ENCODE results near the gene C1orf198.

The C1orf198 gene

GRCh38 chr1:230791986-230792564 is 76.2 kb downstream of the C1orf198 start:
- no peaks in the 10 kb centered on the region for H3K27me3 ChIP-seq (ENCODE audit: insufficient read depth, low read length, poor library complexity, severe bottlenecking)
- no peaks in the 10 kb centered on the region for H4K20me1 ChIP-seq (ENCODE audit: insufficient read depth, low read length, poor library complexity, severe bottlenecking)
- H3K9ac ChIP-seq (ENCODE audit: low read depth, low read length, poor library complexity, severe bottlenecking) = no peak overlapping the region
- TF ChIP-seq CTCF (conservative IDR thresholded peaks at IDR 0.05; ENCODE audit: low read length) (no peak), EZH2phosphoT487 (IDR thresholded peaks at IDR 0.05; ENCODE audit: borderline replicate concordance) (no peak)
- no peak overlapping the region for H3K4me3 ChIP-seq (ENCODE audit: low read length, poor library complexity, severe bottlenecking)
- H3K9me2 ChIP-seq (replicated peaks; ENCODE audit: low read depth, low read length) = no peaks in the 10 kb centered on the region
- H3K36me3 ChIP-seq (ENCODE audit: insufficient read depth, low read length) = no peaks in the 10 kb centered on the region
- H3F3A ChIP-seq (ENCODE audit: low read depth) = no peaks in the 10 kb centered on the region
- H3K4me1 ChIP-seq (ENCODE audit: insufficient read depth, low read length, poor library complexity, severe bottlenecking) = no peaks in the 10 kb centered on the region
- no peak overlapping the region for H2AFZ ChIP-seq (ENCODE audit: low read length)
- no peaks in the 10 kb centered on the region for H3K9me3 ChIP-seq (ENCODE audit: insufficient read depth, low read depth, low read length)
- H3K79me2 ChIP-seq (ENCODE audit: insufficient read depth, low read length) = no peaks in the 10 kb centered on the region
- H3K4me2 ChIP-seq (ENCODE audit: low read depth, low read length, poor library complexity, severe bottlenecking) = no peak overlapping the region

GRCh38 chr1:230790026-230790425 is 78.3 kb downstream of the C1orf198 start:
- H3K27me3 ChIP-seq (ENCODE audit: insufficient read depth, low read length, poor library complexity, severe bottlenecking) = no peaks in the 10 kb centered on the region

GRCh38 chr1:230788561-230789275 is 79.6 kb downstream of the C1orf198 start:
- no peak for TF ChIP-seq CTCF (conservative IDR thresholded peaks at IDR 0.05; ENCODE audit: low read length)
- no peak for TF ChIP-seq EZH2phosphoT487 (IDR thresholded peaks at IDR 0.05; ENCODE audit: borderline replicate concordance)
- no peaks in the 10 kb centered on the region for H3K36me3 ChIP-seq (ENCODE audit: insufficient read depth, low read length)
- H3K4me3 ChIP-seq (ENCODE audit: low read length, poor library complexity, severe bottlenecking) = no peak overlapping the region
- no peaks in the 10 kb centered on the region for H3K9me3 ChIP-seq (ENCODE audit: insufficient read depth, low read depth, low read length)
- H3K27me3 ChIP-seq (ENCODE audit: insufficient read depth, low read length, poor library complexity, severe bottlenecking) = no peaks in the 10 kb centered on the region
- no peak overlapping the region for H3K4me2 ChIP-seq (ENCODE audit: low read depth, low read length, poor library complexity, severe bottlenecking)
- H2AFZ ChIP-seq (ENCODE audit: low read length) = no peak overlapping the region
- H3K79me2 ChIP-seq (ENCODE audit: insufficient read depth, low read length) = no peaks in the 10 kb centered on the region
- H3K4me1 ChIP-seq (ENCODE audit: insufficient read depth, low read length, poor library complexity, severe bottlenecking) = no peaks in the 10 kb centered on the region
- no peaks in the 10 kb centered on the region for H3F3A ChIP-seq (ENCODE audit: low read depth)
- no peaks in the 10 kb centered on the region for H3K9me2 ChIP-seq (replicated peaks; ENCODE audit: low read depth, low read length)
- no peaks in the 10 kb centered on the region for H4K20me1 ChIP-seq (ENCODE audit: insufficient read depth, low read length, poor library complexity, severe bottlenecking)
- no peak overlapping the region for H3K9ac ChIP-seq (ENCODE audit: low read depth, low read length, poor library complexity, severe bottlenecking)

More at GRCh38 chr1:230790026-230790425, 78.3 kb downstream of the C1orf198 start:
- TF ChIP-seq CTCF (conservative IDR thresholded peaks at IDR 0.05; ENCODE audit: low read length) (no peak), EZH2phosphoT487 (IDR thresholded peaks at IDR 0.05; ENCODE audit: borderline replicate concordance) (no peak)
- Histone ChIP-seq H3K4me1 (ENCODE audit: insufficient read depth, low read length, poor library complexity, severe bottlenecking) (no peaks in the 10 kb centered on the region), H3K9ac (ENCODE audit: low read depth, low read length, poor library complexity, severe bottlenecking) (no peak overlapping the region), H3K4me2 (ENCODE audit: low read depth, low read length, poor library complexity, severe bottlenecking) (no peak overlapping the region), H3K36me3 (ENCODE audit: insufficient read depth, low read length) (no peaks in the 10 kb centered on the region), H3K9me2 (replicated peaks; ENCODE audit: low read depth, low read length) (no peaks in the 10 kb centered on the region), H2AFZ (ENCODE audit: low read length) (no peak overlapping the region), H3K79me2 (ENCODE audit: insufficient read depth, low read length) (no peaks in the 10 kb centered on the region), H4K20me1 (ENCODE audit: insufficient read depth, low read length, poor library complexity, severe bottlenecking) (no peaks in the 10 kb centered on the region), H3K4me3 (ENCODE audit: low read length, poor library complexity, severe bottlenecking) (no peak overlapping the region), H3K9me3 (ENCODE audit: insufficient read depth, low read depth, low read length) (no peaks in the 10 kb centered on the region), H3F3A (ENCODE audit: low read depth) (no peaks in the 10 kb centered on the region)

Data from Loucy (cell line).